Neural cell (in vitro differentiated cells): Measurements from ENCODE around the gene USP37.

Source experiments
- EP300 ChIP-seq: fragments of 450-650 bp; conservative IDR thresholded peaks from 2 replicates; pipeline ENCODE4 v1.6.1; 2014; ENCODE audit warnings: antibody characterized with exemption, mild to moderate bottlenecking, moderate library complexity; ENCODE audit not compliant: poor library complexity, severe bottlenecking
- EZH2 ChIP-seq: fragments of 200-600, 300-800 bp; shearing (Covaris generic), sonication (generic); IDR thresholded peaks from 2 replicates; pipeline ENCODE4 v1.6.1; 2014; ENCODE audit warnings: antibody characterized with exemption, low read length, borderline replicate concordance, mild to moderate bottlenecking; ENCODE audit not compliant: insufficient read depth, poor library complexity, severe bottlenecking
- POLR2AphosphoS5 ChIP-seq: IDR thresholded peaks from 2 replicates; pipeline ENCODE4 v1.6.1; 2012
- RAD21 ChIP-seq: fragments of 450-650 bp; conservative IDR thresholded peaks from 2 replicates; pipeline ENCODE4 v1.6.1; 2014; ENCODE audit warnings: antibody characterized with exemption, mild to moderate bottlenecking, moderate library complexity
- SMC3 ChIP-seq: fragments of 450-650 bp; conservative IDR thresholded peaks from 2 replicates; pipeline ENCODE4 v1.6.1; 2014; ENCODE audit warnings: antibody characterized with exemption, mild to moderate bottlenecking, moderate library complexity; ENCODE audit not compliant: poor library complexity
- TAF1 ChIP-seq: IDR thresholded peaks from 2 replicates; pipeline ENCODE4 v1.6.1; 2012; ENCODE audit warnings: low read depth
- TF ChIP-seq, protein P1 (sequence below): fragments of 450-650 bp; IDR thresholded peaks from 2 replicates; pipeline ENCODE4 v1.5.1; 2014; ENCODE audit warnings: antibody characterized with exemption, mild to moderate bottlenecking, moderate library complexity; ENCODE audit not compliant: poor library complexity, severe bottlenecking
- TF ChIP-seq, protein P2 (sequence below): IDR thresholded peaks from 2 replicates; pipeline ENCODE4 v1.6.1; 2012; ENCODE audit warnings: borderline replicate concordance

DNA sequence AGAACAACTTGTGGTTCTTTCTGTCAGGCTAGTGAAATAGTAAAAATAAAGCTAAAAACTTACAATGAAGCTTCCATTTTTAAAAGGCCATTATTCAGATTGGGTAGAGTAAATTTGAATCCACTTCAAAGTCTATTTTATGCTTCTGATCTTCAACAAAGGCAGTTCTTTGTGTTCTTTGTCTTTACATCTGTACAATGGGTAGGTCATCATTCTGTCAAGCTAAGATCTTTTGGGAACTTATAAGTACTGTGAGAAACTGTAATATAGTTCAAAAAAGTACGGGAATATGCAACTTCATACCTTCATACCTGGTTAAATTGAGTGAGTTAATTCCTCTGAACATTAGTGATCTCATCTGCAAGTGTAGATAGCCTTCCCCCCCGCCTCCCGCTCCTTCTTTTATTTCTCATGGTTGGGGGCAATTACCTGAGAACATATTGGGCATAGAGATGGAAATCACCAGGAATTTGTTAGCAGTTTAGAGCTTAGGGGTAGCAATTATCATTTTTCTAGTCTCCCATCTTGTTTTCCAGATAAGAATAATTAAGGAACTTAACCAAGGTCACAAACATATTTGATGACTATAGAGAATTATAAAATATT is 10.2 kb upstream of the USP37 start:
- TF ChIP-seq, protein P1, sequence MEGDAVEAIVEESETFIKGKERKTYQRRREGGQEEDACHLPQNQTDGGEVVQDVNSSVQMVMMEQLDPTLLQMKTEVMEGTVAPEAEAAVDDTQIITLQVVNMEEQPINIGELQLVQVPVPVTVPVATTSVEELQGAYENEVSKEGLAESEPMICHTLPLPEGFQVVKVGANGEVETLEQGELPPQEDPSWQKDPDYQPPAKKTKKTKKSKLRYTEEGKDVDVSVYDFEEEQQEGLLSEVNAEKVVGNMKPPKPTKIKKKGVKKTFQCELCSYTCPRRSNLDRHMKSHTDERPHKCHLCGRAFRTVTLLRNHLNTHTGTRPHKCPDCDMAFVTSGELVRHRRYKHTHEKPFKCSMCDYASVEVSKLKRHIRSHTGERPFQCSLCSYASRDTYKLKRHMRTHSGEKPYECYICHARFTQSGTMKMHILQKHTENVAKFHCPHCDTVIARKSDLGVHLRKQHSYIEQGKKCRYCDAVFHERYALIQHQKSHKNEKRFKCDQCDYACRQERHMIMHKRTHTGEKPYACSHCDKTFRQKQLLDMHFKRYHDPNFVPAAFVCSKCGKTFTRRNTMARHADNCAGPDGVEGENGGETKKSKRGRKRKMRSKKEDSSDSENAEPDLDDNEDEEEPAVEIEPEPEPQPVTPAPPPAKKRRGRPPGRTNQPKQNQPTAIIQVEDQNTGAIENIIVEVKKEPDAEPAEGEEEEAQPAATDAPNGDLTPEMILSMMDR = no peak
- no peak for TF ChIP-seq EP300
- no peak for TF ChIP-seq POLR2AphosphoS5
- TF ChIP-seq RAD21 = no peak
- no peak for TF ChIP-seq TAF1
- TF ChIP-seq, protein P2, sequence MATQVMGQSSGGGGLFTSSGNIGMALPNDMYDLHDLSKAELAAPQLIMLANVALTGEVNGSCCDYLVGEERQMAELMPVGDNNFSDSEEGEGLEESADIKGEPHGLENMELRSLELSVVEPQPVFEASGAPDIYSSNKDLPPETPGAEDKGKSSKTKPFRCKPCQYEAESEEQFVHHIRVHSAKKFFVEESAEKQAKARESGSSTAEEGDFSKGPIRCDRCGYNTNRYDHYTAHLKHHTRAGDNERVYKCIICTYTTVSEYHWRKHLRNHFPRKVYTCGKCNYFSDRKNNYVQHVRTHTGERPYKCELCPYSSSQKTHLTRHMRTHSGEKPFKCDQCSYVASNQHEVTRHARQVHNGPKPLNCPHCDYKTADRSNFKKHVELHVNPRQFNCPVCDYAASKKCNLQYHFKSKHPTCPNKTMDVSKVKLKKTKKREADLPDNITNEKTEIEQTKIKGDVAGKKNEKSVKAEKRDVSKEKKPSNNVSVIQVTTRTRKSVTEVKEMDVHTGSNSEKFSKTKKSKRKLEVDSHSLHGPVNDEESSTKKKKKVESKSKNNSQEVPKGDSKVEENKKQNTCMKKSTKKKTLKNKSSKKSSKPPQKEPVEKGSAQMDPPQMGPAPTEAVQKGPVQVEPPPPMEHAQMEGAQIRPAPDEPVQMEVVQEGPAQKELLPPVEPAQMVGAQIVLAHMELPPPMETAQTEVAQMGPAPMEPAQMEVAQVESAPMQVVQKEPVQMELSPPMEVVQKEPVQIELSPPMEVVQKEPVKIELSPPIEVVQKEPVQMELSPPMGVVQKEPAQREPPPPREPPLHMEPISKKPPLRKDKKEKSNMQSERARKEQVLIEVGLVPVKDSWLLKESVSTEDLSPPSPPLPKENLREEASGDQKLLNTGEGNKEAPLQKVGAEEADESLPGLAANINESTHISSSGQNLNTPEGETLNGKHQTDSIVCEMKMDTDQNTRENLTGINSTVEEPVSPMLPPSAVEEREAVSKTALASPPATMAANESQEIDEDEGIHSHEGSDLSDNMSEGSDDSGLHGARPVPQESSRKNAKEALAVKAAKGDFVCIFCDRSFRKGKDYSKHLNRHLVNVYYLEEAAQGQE = no peak
- TF ChIP-seq EZH2 = no peak
- no peak for TF ChIP-seq SMC3
